ENCODE measurements around the gene C3orf18.

DNA sequence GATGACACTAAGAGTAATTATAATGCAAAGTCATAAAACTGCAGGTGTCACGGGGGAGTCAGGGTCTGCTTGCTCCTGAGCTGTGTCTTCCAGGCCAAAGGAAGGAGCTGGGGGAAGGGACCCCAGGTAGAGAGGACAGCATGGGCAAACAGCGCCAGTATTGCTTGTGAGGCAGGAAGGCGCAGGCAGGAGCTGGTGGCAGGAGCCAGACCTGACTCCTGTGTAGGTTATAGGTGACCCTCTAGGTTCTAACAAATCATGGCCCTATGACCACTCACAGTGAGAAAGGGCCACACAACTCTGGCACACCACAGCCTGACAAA is 42.2 kb upstream of the C3orf18 start:
- TF ChIP-seq CTCF (IDR thresholded peaks at IDR 0.05) (no peak), POLR2A (IDR thresholded peaks at IDR 0.05) (no peak)

Measured in adrenal gland (tissue), 5 donors.